HepG2 (cell line): ENCODE measurements around the gene TRIO.

Source experiments
- ARHGAP35 ChIP-seq: sonication (generic); formaldehyde crosslinking; IDR thresholded peaks from 2 replicates; pipeline ENCODE4 v1.9.0; 2022; ENCODE audit warnings: mild to moderate bottlenecking, inconsistent platforms, moderate library complexity, missing genetic modification reagents, borderline replicate concordance
- ATF3 ChIP-seq: sonication (generic); formaldehyde crosslinking; IDR thresholded peaks from 2 replicates; pipeline ENCODE4 v1.4.0; 2020; ENCODE audit warnings: missing genetic modification reagents
- CBFB ChIP-seq: sonication (generic); formaldehyde crosslinking; IDR thresholded peaks from 2 replicates; pipeline ENCODE4 v1.4.0; 2020; ENCODE audit warnings: missing genetic modification reagents
- CSRNP2 ChIP-seq: sonication (generic); formaldehyde crosslinking; conservative IDR thresholded peaks from 2 replicates; pipeline ENCODE4 v1.8.0; 2022; ENCODE audit warnings: low read depth, missing genetic modification reagents
- FOXJ3 ChIP-seq: sonication (generic); formaldehyde crosslinking; IDR thresholded peaks from 2 replicates; pipeline ENCODE4 v1.4.0; 2020; ENCODE audit warnings: missing genetic modification reagents, mild to moderate bottlenecking, borderline replicate concordance
- HMGXB4 ChIP-seq, 2 experiments: sonication (generic) in 1 of 2; formaldehyde crosslinking in 1 of 2; IDR thresholded peaks; 2 replicates each; pipeline versions ENCODE4 v1.4.0 to v1.6.1; 2018 to 2020; ENCODE audit warnings: missing genetic modification reagents in 2 of 2, borderline replicate concordance in 1 of 2, low read depth in 1 of 2, mild to moderate bottlenecking in 1 of 2, missing biosample characterization in 1 of 2
- MTA3 ChIP-seq: sonication (generic); formaldehyde crosslinking; IDR thresholded peaks from 2 replicates; pipeline ENCODE4 v1.4.0; 2020; ENCODE audit warnings: missing genetic modification reagents
- NCOR1 ChIP-seq: fragments of 200-600 bp; sonication (generic); IDR thresholded peaks from 2 replicates; pipeline ENCODE4 v1.7.0; 2017; ENCODE audit warnings: antibody characterized with exemption, low read length, borderline replicate concordance
- POLR2A ChIP-seq, 2 experiments: IDR thresholded peaks; 2 replicates each; pipeline ENCODE4 v1.6.1; 2011; ENCODE audit warnings: low read depth in 2 of 2, low read length in 2 of 2, mild to moderate bottlenecking in 1 of 2, moderate library complexity in 1 of 2; ENCODE audit not compliant: insufficient read depth in 1 of 2
- RNF2 ChIP-seq: fragments of 450-650 bp; conservative IDR thresholded peaks from 2 replicates; pipeline ENCODE4 v1.6.1; 2016; ENCODE audit warnings: low read depth
- SCMH1 ChIP-seq: sonication (generic); formaldehyde crosslinking; IDR thresholded peaks from 2 replicates; pipeline ENCODE4 v1.9.0; 2021; ENCODE audit warnings: missing genetic modification reagents, mild to moderate bottlenecking, borderline replicate concordance
- ZBTB37 ChIP-seq: sonication (generic); formaldehyde crosslinking; IDR thresholded peaks from 2 replicates; pipeline ENCODE4 v1.4.0; 2020; ENCODE audit warnings: mild to moderate bottlenecking, missing genetic modification reagents
- ZNF317 ChIP-seq: sonication (generic); formaldehyde crosslinking; IDR thresholded peaks from 2 replicates; pipeline ENCODE4 v1.5.0; 2020; ENCODE audit warnings: mild to moderate bottlenecking, missing genetic modification reagents

GRCh38 chr5:14488709-14489108, 345.6 kb downstream of the TRIO start:
- no peak for TF ChIP-seq ARHGAP35 (CRISPR knock-in tag)
- no peak for TF ChIP-seq CBFB (CRISPR knock-in tag)
- no peak for TF ChIP-seq NCOR1
- TF ChIP-seq FOXJ3 (CRISPR knock-in tag): no peak
- TF ChIP-seq MTA3 (CRISPR knock-in tag): no peak
- no peak for TF ChIP-seq CSRNP2 (CRISPR knock-in tag)
- TF ChIP-seq ZNF317: no peak
- TF ChIP-seq SCMH1 (CRISPR knock-in tag): no peak
- TF ChIP-seq POLR2A (IDR thresholded peaks at IDR 0.05; ENCODE audit: insufficient read depth in 1 of 2, low read depth in 2 of 2, low read length in 2 of 2): no peak
- TF ChIP-seq RNF2: no peak
- no peak for TF ChIP-seq ATF3 (CRISPR knock-in tag)
- TF ChIP-seq ZBTB37 (CRISPR knock-in tag): no peak
- TF ChIP-seq HMGXB4 (CRISPR knock-in tag; IDR thresholded peaks at IDR 0.05; ENCODE audit: borderline replicate concordance in 1 of 2, low read depth in 1 of 2): no peak
